ENCODE measurements around the gene DCTD.

- no peak for TF ChIP-seq CTCF (IDR thresholded peaks at IDR 0.05 in 8 of 11, conservative IDR thresholded peaks at IDR 0.05 in 3 of 11)
- no peak for TF ChIP-seq POLR2A (IDR thresholded peaks at IDR 0.05)
Measured at GRCh38 chr4:182908124-182908523, 9.1 kb downstream of the DCTD start.
